Head of caudate nucleus (tissue), 42 donors: ENCODE results near the gene ABHD17C.

Experiments
- DNase-seq, 42 donors: peaks; one replicate each; pipeline versions ENCODE4 v3.0.0 to v3.0.0-alpha.2; 2020 to 2021; ENCODE audit warnings: mixed read lengths in 7 of 42
- intact Hi-C: fragments of 100-400 bp; cut with DNase I; formaldehyde crosslinking; loops from one replicate; pipeline ENCODE4 v1.15.0; 2022

Gene ABHD17C

GRCh38 chr15:80803580-80804525 lies 108.7 kb downstream of the ABHD17C start:
- no peak for DNase-seq
- intact Hi-C loops = no loop called here

- DNase-seq = no peak
- intact Hi-C loops = no loop called here
These were observed 109.9 kb downstream of the ABHD17C start for GRCh38 chr15:80804970-80805495.
